SH-SY5Y (cell line): ENCODE data around the gene RET.

Experiments used
- GATA2 ChIP-seq: IDR thresholded peaks from 2 replicates; pipeline ENCODE4 v1.6.1; 2011; ENCODE audit warnings: mild to moderate bottlenecking, low read depth, low read length
- GATA3 ChIP-seq: IDR thresholded peaks from 2 replicates; pipeline ENCODE4 v1.6.1; 2011; ENCODE audit warnings: low read depth, mild to moderate bottlenecking, low read length, moderate library complexity

Gene RET

GRCh38 chr10:43126759-43127424 is 50.0 kb downstream of the RET start:
- TF ChIP-seq GATA3 = no peak
- TF ChIP-seq GATA2 = no peak

- no peak for TF ChIP-seq GATA3
Measured at GRCh38 chr10:43127442-43127841, 50.6 kb downstream of the RET start.

- TF ChIP-seq GATA3 = no peak
- no peak for TF ChIP-seq GATA2
Measured at GRCh38 chr10:43128331-43128730, 51.5 kb downstream of the RET start.

GRCh38 chr10:43128958-43129706 is 52.3 kb downstream of the RET start:
- TF ChIP-seq GATA3 (no peak), GATA2 (no peak)

- no peak for TF ChIP-seq GATA2
- TF ChIP-seq GATA3 = no peak
Measured at GRCh38 chr10:43130770-43131171, 53.9 kb downstream of the RET start.

- no peak for TF ChIP-seq GATA2
Measured at GRCh38 chr10:43131256-43131655, 54.4 kb downstream of the RET start.

- no peak for TF ChIP-seq GATA3
- TF ChIP-seq GATA2 = no peak
Measured at GRCh38 chr10:43131906-43132305, 55.0 kb downstream of the RET start.

GRCh38 chr10:43132867-43133787 is 56.3 kb downstream of the RET start:
- no peak for TF ChIP-seq GATA2
- TF ChIP-seq GATA3 = no peak

- TF ChIP-seq GATA2 (no peak), GATA3 (no peak)
Measured at GRCh38 chr10:43134126-43134905, 57.4 kb downstream of the RET start.

GRCh38 chr10:43135064-43135463 is 58.2 kb downstream of the RET start:
- TF ChIP-seq GATA3 (no peak), GATA2 (no peak)

- no peak for TF ChIP-seq GATA3
- TF ChIP-seq GATA2 = no peak
Measured at GRCh38 chr10:43135656-43136055, 58.8 kb downstream of the RET start.

- TF ChIP-seq GATA2 (no peak), GATA3 (no peak)
Measured at GRCh38 chr10:43136432-43136831, 59.6 kb downstream of the RET start.

- TF ChIP-seq GATA3 = no peak
- TF ChIP-seq GATA2 = no peak
Measured at GRCh38 chr10:43136995-43137716, 60.3 kb downstream of the RET start.

- TF ChIP-seq GATA3 (no peak), GATA2 (no peak)
Measured at GRCh38 chr10:43137717-43138020, 60.8 kb downstream of the RET start.
